HepG2 (cell line): ENCODE results near the gene CHST6. TPM values are rescaled to one million over a fixed set of nuclear protein-coding genes. Genes with fewer than 3 reads are reported as not detected.
A peak's percentile ranks its signal among the peaks of the same experiment; 100 is the strongest.

Source experiments
- BRCA1 ChIP-seq: sonication (generic); formaldehyde crosslinking; IDR thresholded peaks from 2 replicates; pipeline ENCODE4 v1.4.0; 2020; ENCODE audit warnings: missing genetic modification reagents
- BRD4 ChIP-seq: sonication (generic); formaldehyde crosslinking; IDR thresholded peaks from 2 replicates; pipeline ENCODE4 v1.4.0; 2020; ENCODE audit warnings: missing genetic modification reagents
- CBX2 ChIP-seq, 2 experiments: fragments of 200-600 bp in 1 of 2; sonication (generic); formaldehyde crosslinking in 1 of 2; IDR thresholded peaks; 2 replicates each; pipeline versions ENCODE4 v1.7.0 to v1.8.1; 2018 to 2022; ENCODE audit warnings: low read depth in 2 of 2, low read length in 1 of 2, mild to moderate bottlenecking in 1 of 2, missing genetic modification reagents in 1 of 2
- CCAR2 ChIP-seq: fragments of 200-400 bp; formaldehyde crosslinking; optimal IDR thresholded peaks from 2 replicates; pipeline ENCODE3; 2018; ENCODE audit warnings: low read depth, mild to moderate bottlenecking, low read length, moderate library complexity
- GATA4 ChIP-seq: sonication (generic); IDR thresholded peaks from 2 replicates; pipeline ENCODE4 v1.6.1; 2016; ENCODE audit warnings: antibody characterized with exemption, low read depth, borderline replicate concordance
- HNF4A ChIP-seq: sonication (generic); formaldehyde crosslinking; IDR thresholded peaks from 2 replicates; pipeline ENCODE4 v1.4.0; 2020; ENCODE audit warnings: missing genetic modification reagents
- HNRNPL ChIP-seq: fragments of 200-400 bp; formaldehyde crosslinking; IDR thresholded peaks from 2 replicates; pipeline ENCODE4 v1.6.1; 2017; ENCODE audit warnings: mild to moderate bottlenecking, low read depth, low read length
- KAT8 ChIP-seq: IDR thresholded peaks from 2 replicates; pipeline ENCODE4 v1.6.1; 2016; ENCODE audit warnings: missing genetic modification reagents, missing compliant biosample characterization
- NFRKB ChIP-seq: fragments of 450-650 bp; IDR thresholded peaks from 2 replicates; pipeline ENCODE4 v1.6.1; 2017
- NR2F1 ChIP-seq, 2 experiments: fragments of 450-650 bp in 1 of 2; formaldehyde crosslinking in 1 of 2; IDR thresholded peaks; 2 replicates each; pipeline versions ENCODE4 v1.5.0 to v1.6.1; 2016 to 2020; ENCODE audit warnings: mild to moderate bottlenecking in 1 of 2, missing compliant biosample characterization in 1 of 2, missing genetic modification reagents in 1 of 2, moderate library complexity in 1 of 2
- RARG ChIP-seq: sonication (generic); formaldehyde crosslinking; IDR thresholded peaks from 2 replicates; pipeline ENCODE4 v1.4.0; 2020; ENCODE audit warnings: low read depth, mild to moderate bottlenecking, missing genetic modification reagents
- SSRP1 ChIP-seq: IDR thresholded peaks from 2 replicates; pipeline ENCODE4 v1.6.1; 2016; ENCODE audit warnings: control low read depth
- STAT6 ChIP-seq: sonication (generic); formaldehyde crosslinking; IDR thresholded peaks from 2 replicates; pipeline ENCODE4 v1.4.0; 2020; ENCODE audit warnings: missing genetic modification reagents, mild to moderate bottlenecking, borderline replicate concordance
- TARDBP ChIP-seq: sonication (generic); formaldehyde crosslinking; IDR thresholded peaks from 2 replicates; pipeline ENCODE4 v1.8.0; 2022; ENCODE audit warnings: mild to moderate bottlenecking, missing genetic modification reagents
- TCF12 ChIP-seq, 2 experiments: fragments of 450-650 bp in 1 of 2; sonication (generic) in 1 of 2; formaldehyde crosslinking in 1 of 2; IDR thresholded peaks; 2 replicates each; pipeline versions ENCODE4 v1.6.1 to v1.8.0; 2017 to 2022; ENCODE audit warnings: antibody characterized with exemption in 1 of 2, mild to moderate bottlenecking in 1 of 2, missing genetic modification reagents in 1 of 2, moderate library complexity in 1 of 2
- ZFP82 ChIP-seq: sonication (generic); formaldehyde crosslinking; IDR thresholded peaks from 2 replicates; pipeline ENCODE4 v1.5.1; 2020; ENCODE audit warnings: mild to moderate bottlenecking, missing genetic modification reagents, borderline replicate concordance
- ZNF124 ChIP-seq: sonication (generic); formaldehyde crosslinking; IDR thresholded peaks from 2 replicates; pipeline ENCODE4 v1.4.0; 2020; ENCODE audit warnings: missing genetic modification reagents
- ZNF143 ChIP-seq: sonication (generic); formaldehyde crosslinking; IDR thresholded peaks from 2 replicates; pipeline ENCODE4 v1.4.0; 2020; ENCODE audit warnings: missing genetic modification reagents
- ZNF276 ChIP-seq: sonication (generic); formaldehyde crosslinking; IDR thresholded peaks from 2 replicates; pipeline ENCODE4 v1.4.0; 2020; ENCODE audit warnings: mild to moderate bottlenecking, low read depth, missing genetic modification reagents
- ZNF367 ChIP-seq: sonication (generic); formaldehyde crosslinking; IDR thresholded peaks from 2 replicates; pipeline ENCODE4 v1.4.0; 2020; ENCODE audit warnings: missing genetic modification reagents, borderline replicate concordance
- ZNF598 ChIP-seq: sonication (generic); formaldehyde crosslinking; IDR thresholded peaks from 2 replicates; pipeline ENCODE4 v1.5.1; 2020; ENCODE audit warnings: mild to moderate bottlenecking, missing genetic modification reagents, borderline replicate concordance
- ZNF616 ChIP-seq: sonication (generic); formaldehyde crosslinking; IDR thresholded peaks from 2 replicates; pipeline ENCODE4 v1.5.0; 2020; ENCODE audit warnings: low read depth, mild to moderate bottlenecking, missing genetic modification reagents
- ZNF709 ChIP-seq: sonication (generic); formaldehyde crosslinking; IDR thresholded peaks from 2 replicates; pipeline ENCODE4 v1.5.0; 2020; ENCODE audit warnings: mild to moderate bottlenecking, missing genetic modification reagents
- ZNF839 ChIP-seq: sonication (generic); formaldehyde crosslinking; IDR thresholded peaks from 2 replicates; pipeline ENCODE4 v1.4.0; 2020; ENCODE audit warnings: missing genetic modification reagents, mild to moderate bottlenecking, borderline replicate concordance
- polyA plus RNA-seq, 8 experiments: library from polyadenylated mRNA; depleted of rRNA in 3 of 8; stranded (reverse) in 7 of 8; unstranded in 1 of 8; fragments of >200 nt; fragmentation: Illumina TruSeq in 4 of 8; extraction: Trizol in 4 of 8; gene quantifications; 2 replicates each; pipeline versions ENCODE4 v1.2.1 to v1.2.3, GENCODE V29; 2011 to 2016; ENCODE audit warnings: low read depth in 4 of 8, missing spikeins in 1 of 8, mixed read lengths in 1 of 8; ENCODE audit not compliant: insufficient read depth in 1 of 8
- total RNA-seq, 5 experiments: library from RNA; depleted of rRNA; stranded (reverse); fragments of >200 nt; fragmentation: Illumina TruSeq; extraction: Trizol; gene quantifications; 2 replicates each; pipeline ENCODE4 v1.2.3, GENCODE V29; 2016; ENCODE audit warnings: low read depth in 1 of 5

CHST6 gene
- total and polyA plus RNA-seq, 2 of the 13 experiments (the other 11 are each of a cell fraction or from before 2014, with no cell fraction given) = 0.18 to 0.91 TPM

GRCh38 chr16:75432828-75433731 lies 62.2 kb downstream of the CHST6 start, which contains the start of gene CFDP1 (continued):
- TF ChIP-seq ZNF276 (CRISPR knock-in tag) (peak; percentile 94), TCF12 (IDR thresholded peaks at IDR 0.05) (no peak), TCF12 (CRISPR knock-in tag; IDR thresholded peaks at IDR 0.05) (peak; percentile 79; the same call in 1 of the 2 replicates), NR2F1 (CRISPR knock-in tag; IDR thresholded peaks at IDR 0.05) (no peak), KAT8 (no peak; the same call in 1 of the 2 replicates), HNF4A (no peak), ZNF839 (CRISPR knock-in tag) (peak; percentile 90), CCAR2 (no peak), TARDBP (CRISPR knock-in tag) (peak; percentile 93), ZNF124 (CRISPR knock-in tag) (0 out of 2 replicates have a peak, but pooled peaks have one; percentile 29), ZFP82 (peak; percentile 40; the same call in 1 of the 2 replicates), SSRP1 (CRISPR knock-in tag) (no peak), ZNF709 (CRISPR knock-in tag) (peak; percentile 95), ZNF143 (CRISPR knock-in tag) (peak; percentile 95), ZNF598 (peak; percentile 93; the same call in 1 of the 2 replicates), ZNF367 (CRISPR knock-in tag) (peak; percentile 88), NFRKB (no peak), BRD4 (no peak), CBX2 (IDR thresholded peaks at IDR 0.05; ENCODE audit: low read depth, low read length) (no peak), CBX2 (CRISPR knock-in tag; IDR thresholded peaks at IDR 0.05; ENCODE audit: low read depth) (no peak), HNRNPL (no peak; the same call in 1 of the 2 replicates), BRCA1 (CRISPR knock-in tag) (0 out of 2 replicates have a peak, but pooled peaks have one; percentile 4), ZNF616 (CRISPR knock-in tag) (peak; percentile 96), STAT6 (peak; percentile 27; the same call in 1 of the 2 replicates), RARG (0 out of 2 replicates have a peak, but pooled peaks have one; percentile 60), GATA4 (0 out of 2 replicates have a peak, but pooled peaks have one; percentile 18)
